HCT116 (cell line): ENCODE measurements around the gene TM6SF1. TPM values are rescaled to one million over a fixed set of nuclear protein-coding genes. Genes with fewer than 3 reads are reported as not detected.

Experiments used
- ATAC-seq: fragments of 200-7000 bp; cut with Tn5 transposase; 2 replicates; pipeline ENCODE4 v1.9.1; 2020; ENCODE audit warnings: mild to moderate bottlenecking, moderate library complexity
- BruUV-seq: library from RNA; stranded (reverse); fragments of 400-500 nt; replicated peaks from 2 replicates; lab custom pipeline; 2021; lab: Mats Ljungman, UMichigan
- CTCF ChIA-PET: fragments of 300-600 bp; sonication (Branson Sonifier 250); formaldehyde crosslinking; loops from one replicate; lab custom pipeline; 2021; ENCODE audit warnings: antibody characterized with exemption; lab: Charles Lee
- POLR2A ChIA-PET: fragments of 300-600, 350-600 bp; sonication (Branson Sonifier 250); formaldehyde crosslinking; loops from one replicate; lab custom pipeline; 2021; ENCODE audit warnings: antibody characterized with exemption; lab: Charles Lee
- RAD21 ChIA-PET, 2 experiments: fragments of 300-600 bp; sonication (Branson Sonifier 250); formaldehyde crosslinking; loops; one replicate each; lab custom pipeline; 2023; ENCODE audit warnings: low total read pairs in 2 of 2; ENCODE audit not compliant: uncharacterized antibody in 2 of 2, unreplicated experiment in 2 of 2, low non-redundant PET in 1 of 2; lab: Charles Lee
- DNase-seq: peaks from one replicate; pipeline ENCODE4 v3.0.0-alpha.2; 2010; ENCODE audit warnings: low read depth, low spot score
- H2AFZ ChIP-seq: fragments of 200-600 bp; shearing (Covaris generic), sonication (generic); 2 replicates; pipeline ENCODE4 v1.6.1; 2017; ENCODE audit warnings: low read depth, mixed run types, mixed read lengths, antibody characterized with exemption, low read length; ENCODE audit not compliant: poor library complexity, severe bottlenecking
- H3K27ac ChIP-seq: 2 replicates; pipeline ENCODE4 v1.5.1; 2012; ENCODE audit warnings: low read depth, low read length
- H3K27me3 ChIP-seq: fragments of 200-600 bp; sonication (generic); 2 replicates; pipeline ENCODE4 v1.6.1; 2016; ENCODE audit warnings: mixed run types, low read length, mixed read lengths; ENCODE audit not compliant: insufficient read depth
- H3K36me3 ChIP-seq, 2 experiments: fragments of 200-500 bp in 1 of 2; fragments of 200-600 bp in 1 of 2; sonication (Bioruptor generic) in 1 of 2; sonication (generic) in 1 of 2; 2 replicates each; pipeline versions ENCODE4 v1.5.1 to v1.6.1; 2014 to 2016; ENCODE audit warnings: low read length in 2 of 2, inconsistent platforms in 1 of 2, mixed read lengths in 1 of 2, mixed run types in 1 of 2; ENCODE audit not compliant: insufficient read depth in 2 of 2, control insufficient read depth in 1 of 2
- H3K4me1 ChIP-seq, 2 experiments: fragments of 200-600 bp in 1 of 2; sonication (generic) in 1 of 2; 2 replicates each; pipeline versions ENCODE4 v1.5.1 to v1.6.1; 2012 to 2017; ENCODE audit warnings: low read length in 2 of 2, inconsistent platforms in 1 of 2, mild to moderate bottlenecking in 1 of 2, mixed read lengths in 1 of 2, mixed run types in 1 of 2, moderate library complexity in 1 of 2; ENCODE audit not compliant: insufficient read depth in 2 of 2, control insufficient read depth in 1 of 2
- H3K4me2 ChIP-seq: fragments of 200-600 bp; sonication (generic); 2 replicates; pipeline ENCODE4 v1.6.1; 2017; ENCODE audit warnings: mixed run types, low read length, mixed read lengths
- H3K4me3 ChIP-seq, 2 experiments: fragments of 200-600 bp in 1 of 2; sonication (generic) in 1 of 2; replicated peaks in 1 of 2; 2 replicates each; pipeline ENCODE4 v1.5.1; 2011 to 2016; ENCODE audit warnings: low read length in 2 of 2, control low read depth in 1 of 2, low read depth in 1 of 2, mild to moderate bottlenecking in 1 of 2, mixed read lengths in 1 of 2, mixed run types in 1 of 2
- H3K79me2 ChIP-seq: fragments of 200-600 bp; sonication (generic); 2 replicates; pipeline ENCODE4 v1.6.1; 2017; ENCODE audit warnings: mild to moderate bottlenecking, mixed run types, low read length, moderate library complexity, mixed read lengths; ENCODE audit not compliant: insufficient read depth
- H3K9ac ChIP-seq: fragments of 200-600 bp; sonication (generic); 2 replicates; pipeline ENCODE4 v1.6.1; 2016; ENCODE audit warnings: low read length, mixed read lengths
- H3K9me2 ChIP-seq: fragments of 200-600 bp; sonication (generic), shearing (Covaris generic); 2 replicates; pipeline ENCODE4 v1.6.1; 2017; ENCODE audit warnings: mixed run types, mild to moderate bottlenecking, moderate library complexity; ENCODE audit not compliant: insufficient read depth
- H3K9me3 ChIP-seq, 2 experiments: fragments of 200-500 bp in 1 of 2; fragments of 200-600 bp in 1 of 2; sonication (Bioruptor generic) in 1 of 2; sonication (generic) in 1 of 2; 2 replicates each; pipeline ENCODE4 v1.6.1; 2014 to 2017; ENCODE audit warnings: low read length in 2 of 2, mixed read lengths in 2 of 2, inconsistent platforms in 1 of 2, low read depth in 1 of 2, mild to moderate bottlenecking in 1 of 2, mixed run types in 1 of 2, moderate library complexity in 1 of 2; ENCODE audit not compliant: control insufficient read depth in 1 of 2, insufficient read depth in 1 of 2
- H4K20me1 ChIP-seq: fragments of 200-600 bp; sonication (generic), shearing (Covaris generic); 2 replicates; pipeline ENCODE4 v1.6.1; 2017; ENCODE audit warnings: mixed run types, mild to moderate bottlenecking, moderate library complexity; ENCODE audit not compliant: insufficient read depth
- CBX3 ChIP-seq: IDR thresholded peaks from 2 replicates; pipeline ENCODE4 v1.6.1; 2012; ENCODE audit warnings: low read depth
- EGR1 ChIP-seq: IDR thresholded peaks from 2 replicates; pipeline ENCODE4 v1.6.1; 2012; ENCODE audit warnings: low read depth
- EZH2 ChIP-seq: fragments of 200-600 bp; sonication (generic); IDR thresholded peaks from 2 replicates; pipeline ENCODE4 v1.6.1; 2017; ENCODE audit warnings: antibody characterized with exemption, mixed run types
- FOSL1 ChIP-seq: IDR thresholded peaks from 2 replicates; pipeline ENCODE4 v1.6.1; 2012; ENCODE audit warnings: low read depth
- JUND ChIP-seq: IDR thresholded peaks from 2 replicates; pipeline ENCODE4 v1.6.1; 2012
- POLR2A ChIP-seq: IDR thresholded peaks from 2 replicates; pipeline ENCODE4 v1.7.0; 2011; ENCODE audit warnings: borderline replicate concordance; ENCODE audit not compliant: insufficient read depth, insufficient read length; ENCODE audit errors: extremely low read depth
- ZFX ChIP-seq: fragments of 450-650 bp; IDR thresholded peaks from 2 replicates; pipeline ENCODE4 v1.6.1; 2017
- ZNF274 ChIP-seq: fragments of 200-500 bp; sonication (Bioruptor generic); IDR thresholded peaks from 2 replicates; pipeline ENCODE4 v1.6.1; 2014; ENCODE audit warnings: mild to moderate bottlenecking, low read depth, low read length, inconsistent platforms
- intact Hi-C: fragments of 100-400 bp; cut with micrococcal nuclease; formaldehyde crosslinking; loops from 2 replicates; pipeline ENCODE4 v1.10.0; 2022
- total RNA-seq: library from RNA; stranded (reverse); gene quantifications from one replicate; pipeline ENCODE4 v1.2.1, GENCODE V29; 2021; ENCODE audit not compliant: unreplicated experiment
- TF ChIP-seq, protein P1 (sequence below): IDR thresholded peaks from 2 replicates; pipeline ENCODE4 v1.6.1; 2012
- TF ChIP-seq, protein P2 (sequence below): IDR thresholded peaks from 2 replicates; pipeline ENCODE4 v1.6.1; 2012
- TF ChIP-seq, protein P3 (sequence below): IDR thresholded peaks from 2 replicates; pipeline ENCODE4 v1.6.1; 2011; ENCODE audit warnings: mild to moderate bottlenecking, low read length, moderate library complexity; ENCODE audit not compliant: insufficient replicate concordance; ENCODE audit errors: extremely low read depth
- TF ChIP-seq, protein P4 (sequence below): IDR thresholded peaks from 2 replicates; pipeline ENCODE4 v1.6.1; 2012; ENCODE audit warnings: low read depth

The TM6SF1 gene
- total RNA-seq, 1 experiment from 2014 or later = not detected

DNA sequence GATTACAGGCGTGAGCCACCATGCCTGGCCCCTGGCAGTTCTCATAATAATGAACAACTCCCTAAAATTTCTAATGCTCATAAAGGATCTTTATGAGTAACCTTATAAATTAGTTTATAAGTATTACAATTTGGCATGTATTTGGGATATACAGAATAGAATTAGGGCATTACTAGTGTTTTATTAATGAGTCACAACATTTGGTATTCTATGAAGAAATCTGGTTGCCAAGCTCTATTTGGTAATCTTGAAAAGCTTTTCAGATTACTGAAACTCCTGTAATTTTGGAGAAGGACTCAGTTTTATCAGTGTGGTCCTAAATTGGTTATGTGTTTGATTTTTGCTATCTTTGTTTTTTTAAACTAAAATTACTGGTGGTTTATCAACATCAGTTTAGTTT is 45.8 kb downstream of the TM6SF1 start:
- H3K79me2 ChIP-seq = no peaks in the 10 kb centered on the region
- DNase-seq (no peak), ATAC-seq (no peak)
- no peaks in the 10 kb centered on the region for H3K9me3 ChIP-seq
- H3K27ac ChIP-seq = no peak overlapping the region
- 0 out of 4 replicates have a peak, but pooled peaks cover 0 to under 1% of the 10 kb centered on the region in 2 experiments for H3K4me1 ChIP-seq
- H4K20me1 ChIP-seq = no peaks in the 10 kb centered on the region
- no peak overlapping the region for H3K4me3 ChIP-seq
- intact Hi-C loops = no loop called here
- peaks cover 9% of the 10 kb centered on the region; the same call in 1 of the 2 replicates for H3K27me3 ChIP-seq
- TF ChIP-seq CBX3 = no peak
- TF ChIP-seq, protein P1, sequence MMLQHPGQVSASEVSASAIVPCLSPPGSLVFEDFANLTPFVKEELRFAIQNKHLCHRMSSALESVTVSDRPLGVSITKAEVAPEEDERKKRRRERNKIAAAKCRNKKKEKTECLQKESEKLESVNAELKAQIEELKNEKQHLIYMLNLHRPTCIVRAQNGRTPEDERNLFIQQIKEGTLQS = no peak
- no peak for TF ChIP-seq ZNF274
- TF ChIP-seq, protein P2, sequence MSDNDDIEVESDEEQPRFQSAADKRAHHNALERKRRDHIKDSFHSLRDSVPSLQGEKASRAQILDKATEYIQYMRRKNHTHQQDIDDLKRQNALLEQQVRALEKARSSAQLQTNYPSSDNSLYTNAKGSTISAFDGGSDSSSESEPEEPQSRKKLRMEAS = no peak
- no peak for TF ChIP-seq EZH2
- no peak for TF ChIP-seq FOSL1
- TF ChIP-seq JUND = no peak
- TF ChIP-seq EGR1 = no peak
- H2AFZ ChIP-seq = no peak overlapping the region
- no peaks in the 10 kb centered on the region for H3K36me3 ChIP-seq
- ChIA-PET CTCF (no interaction called here), POLR2A (no interaction called here), RAD21 (no interaction called here)
- H3K9me2 ChIP-seq = no peaks in the 10 kb centered on the region
- H3K9ac ChIP-seq = no peak overlapping the region
- no peak overlapping the region for H3K4me2 ChIP-seq
- BruUV-seq = no TSS peak

DNA sequence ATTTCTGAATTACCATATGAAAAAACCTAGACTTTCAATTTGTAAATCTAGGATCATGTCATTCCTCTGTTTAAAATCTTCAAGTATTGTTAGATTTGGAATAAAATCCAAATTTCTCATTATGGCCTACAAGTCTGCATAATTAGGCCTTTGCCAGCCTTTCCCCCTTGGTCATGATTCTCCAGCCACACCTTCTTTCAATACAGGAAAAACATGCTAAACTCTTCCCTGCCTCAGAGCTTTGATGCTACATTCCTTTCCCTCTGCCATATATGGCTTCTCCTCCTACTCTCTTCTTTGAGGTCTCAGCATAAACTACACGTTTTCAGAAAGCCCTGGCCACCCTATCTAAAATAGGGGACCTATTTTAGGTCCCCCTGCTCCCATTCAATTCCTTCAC is 48.5 kb downstream of the TM6SF1 start:
- CTCF ChIA-PET = no interaction called here
- BruUV-seq = no TSS peak
- Histone ChIP-seq H3K36me3 (no peaks in the 10 kb centered on the region), H2AFZ (no peak overlapping the region), H3K9me3 (no peaks in the 10 kb centered on the region), H3K4me3 (no peak overlapping the region), H3K27ac (no peak overlapping the region), H3K9me2 (no peaks in the 10 kb centered on the region), H4K20me1 (no peaks in the 10 kb centered on the region), H3K9ac (no peak overlapping the region), H3K27me3 (no peaks in the 10 kb centered on the region), H3K79me2 (no peaks in the 10 kb centered on the region), H3K4me2 (no peak overlapping the region), H3K4me1 (peaks cover 0 to 4% of the 10 kb centered on the region in 2 experiments; a peak in 1 of 4 replicates)
- POLR2A ChIA-PET = no interaction called here
- no peak for ATAC-seq
- DNase-seq = no peak
- RAD21 ChIA-PET = no interaction called here
- intact Hi-C loops = no loop called here
- TF ChIP-seq, protein P3, sequence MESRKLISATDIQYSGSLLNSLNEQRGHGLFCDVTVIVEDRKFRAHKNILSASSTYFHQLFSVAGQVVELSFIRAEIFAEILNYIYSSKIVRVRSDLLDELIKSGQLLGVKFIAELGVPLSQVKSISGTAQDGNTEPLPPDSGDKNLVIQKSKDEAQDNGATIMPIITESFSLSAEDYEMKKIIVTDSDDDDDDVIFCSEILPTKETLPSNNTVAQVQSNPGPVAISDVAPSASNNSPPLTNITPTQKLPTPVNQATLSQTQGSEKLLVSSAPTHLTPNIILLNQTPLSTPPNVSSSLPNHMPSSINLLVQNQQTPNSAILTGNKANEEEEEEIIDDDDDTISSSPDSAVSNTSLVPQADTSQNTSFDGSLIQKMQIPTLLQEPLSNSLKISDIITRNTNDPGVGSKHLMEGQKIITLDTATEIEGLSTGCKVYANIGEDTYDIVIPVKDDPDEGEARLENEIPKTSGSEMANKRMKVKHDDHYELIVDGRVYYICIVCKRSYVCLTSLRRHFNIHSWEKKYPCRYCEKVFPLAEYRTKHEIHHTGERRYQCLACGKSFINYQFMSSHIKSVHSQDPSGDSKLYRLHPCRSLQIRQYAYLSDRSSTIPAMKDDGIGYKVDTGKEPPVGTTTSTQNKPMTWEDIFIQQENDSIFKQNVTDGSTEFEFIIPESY = no peak
- no peak for TF ChIP-seq POLR2A
- TF ChIP-seq, protein P1 = no peak
- no peak for TF ChIP-seq ZFX
- TF ChIP-seq CBX3 = no peak
- TF ChIP-seq, protein P4, sequence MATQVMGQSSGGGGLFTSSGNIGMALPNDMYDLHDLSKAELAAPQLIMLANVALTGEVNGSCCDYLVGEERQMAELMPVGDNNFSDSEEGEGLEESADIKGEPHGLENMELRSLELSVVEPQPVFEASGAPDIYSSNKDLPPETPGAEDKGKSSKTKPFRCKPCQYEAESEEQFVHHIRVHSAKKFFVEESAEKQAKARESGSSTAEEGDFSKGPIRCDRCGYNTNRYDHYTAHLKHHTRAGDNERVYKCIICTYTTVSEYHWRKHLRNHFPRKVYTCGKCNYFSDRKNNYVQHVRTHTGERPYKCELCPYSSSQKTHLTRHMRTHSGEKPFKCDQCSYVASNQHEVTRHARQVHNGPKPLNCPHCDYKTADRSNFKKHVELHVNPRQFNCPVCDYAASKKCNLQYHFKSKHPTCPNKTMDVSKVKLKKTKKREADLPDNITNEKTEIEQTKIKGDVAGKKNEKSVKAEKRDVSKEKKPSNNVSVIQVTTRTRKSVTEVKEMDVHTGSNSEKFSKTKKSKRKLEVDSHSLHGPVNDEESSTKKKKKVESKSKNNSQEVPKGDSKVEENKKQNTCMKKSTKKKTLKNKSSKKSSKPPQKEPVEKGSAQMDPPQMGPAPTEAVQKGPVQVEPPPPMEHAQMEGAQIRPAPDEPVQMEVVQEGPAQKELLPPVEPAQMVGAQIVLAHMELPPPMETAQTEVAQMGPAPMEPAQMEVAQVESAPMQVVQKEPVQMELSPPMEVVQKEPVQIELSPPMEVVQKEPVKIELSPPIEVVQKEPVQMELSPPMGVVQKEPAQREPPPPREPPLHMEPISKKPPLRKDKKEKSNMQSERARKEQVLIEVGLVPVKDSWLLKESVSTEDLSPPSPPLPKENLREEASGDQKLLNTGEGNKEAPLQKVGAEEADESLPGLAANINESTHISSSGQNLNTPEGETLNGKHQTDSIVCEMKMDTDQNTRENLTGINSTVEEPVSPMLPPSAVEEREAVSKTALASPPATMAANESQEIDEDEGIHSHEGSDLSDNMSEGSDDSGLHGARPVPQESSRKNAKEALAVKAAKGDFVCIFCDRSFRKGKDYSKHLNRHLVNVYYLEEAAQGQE = no peak
- TF ChIP-seq EGR1 = no peak
